Fibroblast of villous mesenchyme (primary cell): ENCODE measurements around the gene RUNX1. TPM values are rescaled to one million over a fixed set of nuclear protein-coding genes. Genes with fewer than 3 reads are reported as not detected.

Experiments
- DNase-seq: peaks from one replicate; pipeline ENCODE4 v3.0.0-alpha.2; 2010; ENCODE audit warnings: low read depth
- H3K4me3 ChIP-seq: 2 replicates; pipeline ENCODE4 v1.5.1; 2011; ENCODE audit warnings: low read depth, mild to moderate bottlenecking, low read length
- total RNA-seq: library from RNA; depleted of rRNA; stranded (reverse); fragments of >200 nt; gene quantifications from 2 replicates; pipeline ENCODE4 v1.2.3, GENCODE V29; 2012
- TF ChIP-seq, protein P1 (sequence below): IDR thresholded peaks from 2 replicates; pipeline ENCODE4 v1.5.1; 2012; ENCODE audit warnings: low read depth, mild to moderate bottlenecking, low read length; ENCODE audit not compliant: insufficient read depth

RUNX1 gene
- total RNA-seq, 1 donor: 21.6 TPM

DNA sequence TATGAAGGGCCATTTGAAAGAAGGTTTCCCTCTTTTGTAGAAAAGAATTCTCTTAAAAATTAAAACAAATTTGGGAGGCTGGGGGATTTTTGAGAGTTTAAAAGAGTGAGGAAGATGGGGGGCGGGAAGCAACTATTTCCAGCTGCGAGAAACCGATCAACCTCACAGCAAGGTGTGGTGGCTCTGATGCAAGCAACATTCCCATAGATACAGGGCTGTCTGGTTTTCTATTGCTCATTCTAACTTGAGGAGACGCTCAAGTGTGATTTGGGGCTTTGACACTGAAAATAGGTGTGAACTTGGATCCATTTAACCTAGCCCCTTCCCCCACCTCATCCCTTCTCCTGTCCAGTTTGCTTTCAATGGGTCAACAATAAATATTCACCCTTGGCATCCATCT, 7.2 kb downstream of the RUNX1 start:
- DNase-seq: no peak
- TF ChIP-seq, protein P1, sequence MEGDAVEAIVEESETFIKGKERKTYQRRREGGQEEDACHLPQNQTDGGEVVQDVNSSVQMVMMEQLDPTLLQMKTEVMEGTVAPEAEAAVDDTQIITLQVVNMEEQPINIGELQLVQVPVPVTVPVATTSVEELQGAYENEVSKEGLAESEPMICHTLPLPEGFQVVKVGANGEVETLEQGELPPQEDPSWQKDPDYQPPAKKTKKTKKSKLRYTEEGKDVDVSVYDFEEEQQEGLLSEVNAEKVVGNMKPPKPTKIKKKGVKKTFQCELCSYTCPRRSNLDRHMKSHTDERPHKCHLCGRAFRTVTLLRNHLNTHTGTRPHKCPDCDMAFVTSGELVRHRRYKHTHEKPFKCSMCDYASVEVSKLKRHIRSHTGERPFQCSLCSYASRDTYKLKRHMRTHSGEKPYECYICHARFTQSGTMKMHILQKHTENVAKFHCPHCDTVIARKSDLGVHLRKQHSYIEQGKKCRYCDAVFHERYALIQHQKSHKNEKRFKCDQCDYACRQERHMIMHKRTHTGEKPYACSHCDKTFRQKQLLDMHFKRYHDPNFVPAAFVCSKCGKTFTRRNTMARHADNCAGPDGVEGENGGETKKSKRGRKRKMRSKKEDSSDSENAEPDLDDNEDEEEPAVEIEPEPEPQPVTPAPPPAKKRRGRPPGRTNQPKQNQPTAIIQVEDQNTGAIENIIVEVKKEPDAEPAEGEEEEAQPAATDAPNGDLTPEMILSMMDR: no peak
- H3K4me3 ChIP-seq: no peak overlapping the region

DNA sequence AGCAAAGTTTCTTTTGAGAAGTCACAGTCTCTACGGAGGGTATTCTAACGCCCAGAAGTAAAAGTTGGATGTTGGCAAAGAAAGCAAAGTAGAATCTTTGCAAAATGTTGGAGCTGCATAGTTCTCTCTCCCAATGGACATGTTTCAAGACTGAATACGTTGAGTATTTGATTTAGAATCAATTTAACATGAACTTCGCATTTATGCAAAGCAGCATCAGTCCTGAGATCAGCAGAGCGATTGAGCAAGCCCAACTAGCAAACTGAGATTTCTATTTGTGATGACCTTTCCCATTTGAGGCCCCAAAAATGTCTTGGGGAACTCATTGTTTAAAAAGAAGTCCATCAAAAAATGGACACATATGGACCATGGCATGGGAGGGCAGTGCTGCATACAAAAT, 8.0 kb downstream of the RUNX1 start:
- H3K4me3 ChIP-seq: no peak overlapping the region
- TF ChIP-seq, protein P1: no peak
- DNase-seq: no peak

GRCh38 chr21:35039595-35040289, 9.4 kb downstream of the RUNX1 start:
- TF ChIP-seq, protein P1: no peak
- peak; percentile 26 for DNase-seq
- no peak overlapping the region for H3K4me3 ChIP-seq

DNA sequence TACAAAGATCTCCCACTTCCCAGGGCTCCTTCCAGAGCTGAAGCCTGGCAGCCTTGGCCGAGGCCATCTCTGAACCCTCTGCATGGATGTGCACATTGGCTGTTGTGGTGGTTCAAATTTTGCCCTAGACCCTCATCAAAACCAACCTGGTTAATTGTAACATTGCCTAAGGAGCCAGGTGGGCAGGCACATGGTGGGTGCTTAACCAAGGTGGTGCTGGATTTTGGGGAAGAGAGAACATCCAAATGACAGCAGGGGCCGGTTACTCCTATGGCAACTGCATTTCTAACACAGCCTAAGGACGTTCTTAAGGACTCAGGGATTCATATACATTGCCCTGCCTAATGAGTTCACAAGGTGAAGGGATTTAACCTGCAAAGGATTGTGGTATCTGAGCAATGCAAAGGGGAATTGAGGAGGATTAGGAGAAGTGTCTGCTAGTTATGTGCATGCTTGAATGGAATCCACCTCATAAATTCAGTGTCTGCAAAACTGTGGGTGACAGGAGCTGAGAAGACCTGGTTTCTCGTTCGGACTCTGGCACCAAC, 10.3 kb downstream of the RUNX1 start:
- H3K4me3 ChIP-seq: no peak overlapping the region
- DNase-seq: no peak
- TF ChIP-seq, protein P1: no peak

DNA sequence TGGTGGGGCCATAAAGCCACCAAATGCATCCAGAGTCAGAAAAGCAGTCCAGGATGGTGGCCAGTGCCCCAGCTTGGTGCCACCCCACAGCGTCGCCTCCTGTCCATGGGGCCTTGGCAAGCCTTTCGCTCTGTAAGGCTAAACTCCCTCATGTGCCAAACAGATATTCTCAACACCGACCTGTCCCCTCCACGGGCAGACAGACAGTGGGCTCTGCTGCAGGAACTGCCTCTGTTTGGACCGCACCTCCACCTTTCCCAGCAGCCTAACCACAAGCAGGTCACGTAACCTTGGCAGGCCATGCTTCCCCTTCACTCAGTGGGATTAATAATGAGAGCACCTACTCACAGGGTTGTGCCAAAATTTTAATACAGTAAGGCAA, 11.7 kb downstream of the RUNX1 start:
- DNase-seq: no peak
- no peak overlapping the region for H3K4me3 ChIP-seq
- TF ChIP-seq, protein P1: no peak

GRCh38 chr21:35036465-35037383, 12.4 kb downstream of the RUNX1 start:
- DNase-seq: no peak
- no peak overlapping the region for H3K4me3 ChIP-seq
- TF ChIP-seq, protein P1: no peak
